Thoracic aorta (tissue), 2 donors: ENCODE data around the gene TLE4. TPM values are rescaled to one million over a fixed set of nuclear protein-coding genes. Genes with fewer than 3 reads are reported as not detected.
A peak's percentile ranks its signal among the peaks of the same experiment; 100 is the strongest.

Experiments
- ATAC-seq: fragments of 150-250 bp; one replicate; pipeline ENCODE4 v1.8.0; 2017; ENCODE audit warnings: low read depth; ENCODE audit not compliant: insufficient number of reproducible peaks, low FRiP score
- DNase-seq: peaks from one replicate; pipeline ENCODE4 v3.0.0-alpha.2; 2020; ENCODE audit warnings: low spot score
- H3K27ac ChIP-seq, 2 donors: fragments of 200-600 bp; sonication (generic); 1 replicate in 1 of 2; 2 replicates in 1 of 2; pipeline ENCODE4 v1.5.1; 2016; ENCODE audit warnings: mild to moderate bottlenecking in 2 of 2, moderate library complexity in 2 of 2
- H3K27me3 ChIP-seq: fragments of 200-600 bp; sonication (generic); replicated peaks from 2 replicates; pipeline ENCODE4 v1.6.0; 2016; ENCODE audit warnings: mild to moderate bottlenecking; ENCODE audit not compliant: insufficient read depth
- H3K36me3 ChIP-seq: fragments of 200-600 bp; sonication (generic); one replicate; pipeline ENCODE4 v1.5.1; 2016
- H3K4me1 ChIP-seq, 2 donors: fragments of 200-600 bp; sonication (generic); 1 replicate in 1 of 2; 2 replicates in 1 of 2; pipeline versions ENCODE4 v1.5.1 to v1.6.0; 2016; ENCODE audit warnings: low read depth in 2 of 2, mild to moderate bottlenecking in 1 of 2; ENCODE audit not compliant: control insufficient read depth in 1 of 2
- H3K4me3 ChIP-seq: fragments of 200-600 bp; sonication (generic); 2 replicates; pipeline ENCODE4 v1.5.1; 2016; ENCODE audit warnings: mild to moderate bottlenecking
- H3K9me3 ChIP-seq: fragments of 200-600 bp; sonication (generic); 2 replicates; pipeline ENCODE4 v1.5.1; 2016
- CTCF ChIP-seq: fragments of 200-600 bp; sonication (generic); IDR thresholded peaks from one replicate; pipeline ENCODE4 v1.5.1; 2019; ENCODE audit warnings: antibody characterized with exemption
- total RNA-seq, 2 donors: library from RNA; depleted of rRNA; stranded (reverse); fragments of >200 nt; gene quantifications; one replicate each; pipeline versions ENCODE4 v1.1.0 to v1.2.3, GENCODE V29; 2016

The TLE4 gene
- 10 to 100 TPM; 19.7 to 44.1 TPM for total RNA-seq

GRCh38 chr9:79571309-79572031, at the start of gene TLE4:
TLE4 (plus strand) TSS chr9:79571965; CDS start chr9:79572791, 826 bp downstream.
- peak; percentile 99 for DNase-seq

GRCh38 chr9:79522793-79523192, 49.0 kb upstream of the TLE4 start:
- DNase-seq (no peak), ATAC-seq (no peak)
- TF ChIP-seq CTCF: no peak
- Histone ChIP-seq H3K36me3 (no peaks in the 10 kb centered on the region), H3K9me3 (no peaks in the 10 kb centered on the region), H3K27ac (no peak overlapping the region), H3K27me3 (no peaks in the 10 kb centered on the region), H3K4me1 (no peaks in the 10 kb centered on the region), H3K4me3 (no peak overlapping the region)

More at GRCh38 chr9:79571309-79572031, at the start of gene TLE4:
- ATAC-seq: peak; percentile 99
- Histone ChIP-seq H3K36me3 (no peaks in the 10 kb centered on the region), H3K27me3 (no peaks in the 10 kb centered on the region), H3K4me3 (peak within 1 kb of the TSS; percentile 95), H3K27ac (peak within 1 kb of the TSS; percentile 84 to 96), H3K9me3 (no peaks in the 10 kb centered on the region), H3K4me1 (peaks cover 5 to 12% of the 10 kb centered on the region in 2 donors)
- no peak for TF ChIP-seq CTCF

GRCh38 chr9:79524266-79524665, 47.5 kb upstream of the TLE4 start:
- Histone ChIP-seq H3K4me1 (no peaks in the 10 kb centered on the region), H3K27ac (no peak overlapping the region), H3K4me3 (no peak overlapping the region), H3K36me3 (no peaks in the 10 kb centered on the region), H3K27me3 (no peaks in the 10 kb centered on the region), H3K9me3 (no peaks in the 10 kb centered on the region)
- no peak for TF ChIP-seq CTCF
- ATAC-seq (no peak), DNase-seq (no peak)

GRCh38 chr9:79526149-79526672, 45.6 kb upstream of the TLE4 start:
- TF ChIP-seq CTCF: no peak
- H3K4me3 ChIP-seq: no peak overlapping the region
- H3K27me3 ChIP-seq: no peaks in the 10 kb centered on the region
- H3K9me3 ChIP-seq: no peaks in the 10 kb centered on the region
- DNase-seq: no peak
- no peaks in the 10 kb centered on the region for H3K4me1 ChIP-seq
- no peaks in the 10 kb centered on the region for H3K36me3 ChIP-seq
- no peak for ATAC-seq
- no peak overlapping the region for H3K27ac ChIP-seq

GRCh38 chr9:79535534-79535933, 36.2 kb upstream of the TLE4 start:
- no peak for TF ChIP-seq CTCF
- no peaks in the 10 kb centered on the region for H3K4me1 ChIP-seq
- H3K27me3 ChIP-seq: no peaks in the 10 kb centered on the region
- no peak overlapping the region for H3K4me3 ChIP-seq
- DNase-seq: no peak
- ATAC-seq: no peak
- no peaks in the 10 kb centered on the region for H3K9me3 ChIP-seq
- H3K27ac ChIP-seq: no peak overlapping the region
- no peaks in the 10 kb centered on the region for H3K36me3 ChIP-seq
